ENCODE results near the gene NACC2. TPM values are rescaled to one million over a fixed set of nuclear protein-coding genes. Genes with fewer than 3 reads are reported as not detected.

The NACC2 gene
- total and polyA plus RNA-seq, 2 experiments from 2014 or later = 11.0 to 13.0 TPM

GRCh38 chr9:136078024-136078423 lies 17.1 kb downstream of the NACC2 start:
- H3K36me3 ChIP-seq (replicated peaks; ENCODE audit: insufficient read depth, low read depth) = no peaks in the 10 kb centered on the region
- DNase-seq (ENCODE audit: low spot score) = no peak
- H3K4me2 ChIP-seq = no peak overlapping the region
- H3K79me2 ChIP-seq = peaks cover 73% of the 10 kb centered on the region
- no peak overlapping the region for H3K4me3 ChIP-seq
- no peaks in the 10 kb centered on the region for H3K4me1 ChIP-seq (ENCODE audit: insufficient read depth)
- peaks cover 40% of the 10 kb centered on the region for H4K20me1 ChIP-seq (ENCODE audit: insufficient read depth, poor library complexity, severe bottlenecking)
- H3K9me3 ChIP-seq (ENCODE audit: low read depth) = no peaks in the 10 kb centered on the region
- no peaks in the 10 kb centered on the region for H3K9me2 ChIP-seq (replicated peaks; ENCODE audit: insufficient read depth)
- H3K27me3 ChIP-seq = no peaks in the 10 kb centered on the region
- TF ChIP-seq EZH2 (IDR thresholded peaks at IDR 0.05; ENCODE audit: borderline replicate concordance) = no peak
- no peak for TF ChIP-seq EZH2phosphoT487 (IDR thresholded peaks at IDR 0.05; ENCODE audit: low read depth, severe bottlenecking, unreplicated experiment)
- TF ChIP-seq CTCF (IDR thresholded peaks at IDR 0.05; ENCODE audit: poor library complexity) = no peak
- WGBS (ENCODE audit: low lambda C conversion rate, missing lambda C conversion rate) = 90% methylated on average over 12 of the region's 12 CpGs
- no peak overlapping the region for H2AFZ ChIP-seq
- H3K27ac ChIP-seq = no peak overlapping the region

GRCh38 chr9:136077491-136077890 lies 17.6 kb downstream of the NACC2 start:
- Histone ChIP-seq H3K27ac (no peak overlapping the region), H3K36me3 (replicated peaks; ENCODE audit: insufficient read depth, low read depth) (no peaks in the 10 kb centered on the region), H4K20me1 (ENCODE audit: insufficient read depth, poor library complexity, severe bottlenecking) (peaks cover 39% of the 10 kb centered on the region), H3K4me3 (no peak overlapping the region), H3K4me1 (ENCODE audit: insufficient read depth) (no peaks in the 10 kb centered on the region), H3K79me2 (peaks cover 73% of the 10 kb centered on the region), H3K4me2 (no peak overlapping the region), H3K9me3 (ENCODE audit: low read depth) (no peaks in the 10 kb centered on the region), H3K27me3 (no peaks in the 10 kb centered on the region), H2AFZ (no peak overlapping the region), H3K9me2 (replicated peaks; ENCODE audit: insufficient read depth) (no peaks in the 10 kb centered on the region)
- no peak for TF ChIP-seq EZH2 (IDR thresholded peaks at IDR 0.05; ENCODE audit: borderline replicate concordance)
- TF ChIP-seq CTCF (IDR thresholded peaks at IDR 0.05; ENCODE audit: poor library complexity) = no peak
- TF ChIP-seq EZH2phosphoT487 (IDR thresholded peaks at IDR 0.05; ENCODE audit: low read depth, severe bottlenecking, unreplicated experiment) = no peak
- DNase-seq (ENCODE audit: low spot score) = no peak
- WGBS (ENCODE audit: low lambda C conversion rate, missing lambda C conversion rate) = 83% methylated on average over 8 of the region's 8 CpGs

- H3K9me3 ChIP-seq (ENCODE audit: low read depth) = no peaks in the 10 kb centered on the region
- no peaks in the 10 kb centered on the region for H3K27me3 ChIP-seq
- peaks cover 63% of the 10 kb centered on the region for H3K79me2 ChIP-seq
- no peak for TF ChIP-seq EZH2 (IDR thresholded peaks at IDR 0.05; ENCODE audit: borderline replicate concordance)
- TF ChIP-seq CTCF (IDR thresholded peaks at IDR 0.05; ENCODE audit: poor library complexity) = no peak
- no peak for TF ChIP-seq EZH2phosphoT487 (IDR thresholded peaks at IDR 0.05; ENCODE audit: low read depth, severe bottlenecking, unreplicated experiment)
- no peak overlapping the region for H3K4me2 ChIP-seq
- H3K9me2 ChIP-seq (replicated peaks; ENCODE audit: insufficient read depth) = no peaks in the 10 kb centered on the region
- DNase-seq (ENCODE audit: low spot score) = no peak
- no peak overlapping the region for H3K4me3 ChIP-seq
- no peaks in the 10 kb centered on the region for H3K4me1 ChIP-seq (ENCODE audit: insufficient read depth)
- H3K27ac ChIP-seq = no peak overlapping the region
- H4K20me1 ChIP-seq (ENCODE audit: insufficient read depth, poor library complexity, severe bottlenecking) = peaks cover 24% of the 10 kb centered on the region
- 95% methylated on average over 26 of the region's 26 CpGs for WGBS (ENCODE audit: low lambda C conversion rate, missing lambda C conversion rate)
- H2AFZ ChIP-seq = no peak overlapping the region
- no peaks in the 10 kb centered on the region for H3K36me3 ChIP-seq (replicated peaks; ENCODE audit: insufficient read depth, low read depth)
Measured at GRCh38 chr9:136075881-136076678, 19.0 kb downstream of the NACC2 start.

Measured in hepatocyte (in vitro differentiated cells).